Adipose tissue (tissue), 3 donors: ENCODE results near the gene SYCP1. TPM values are rescaled to one million over a fixed set of nuclear protein-coding genes. Genes with fewer than 3 reads are reported as not detected.
"Not testable (repeated sequence)": the region's sequence is repeated elsewhere in the genome, so short reads cannot be mapped to it uniquely, and the experiment has no call there.

Source experiments
- H3K27ac ChIP-seq: one replicate; pipeline ENCODE4 v1.5.1; 2013; ENCODE audit warnings: low read depth, low read length
- WGBS, 3 donors: extraction: QIAGEN DNeasy Blood & Tissue Kit; methylation state at CpG; one replicate each; pipeline ENCODE4 v1.1.7; 2013; 5-methylcytosine and 5-hydroxymethylcytosine counted together
- polyA plus RNA-seq, 3 donors: library from polyadenylated mRNA; stranded (reverse); fragments of 200-250 nt; gene quantifications; one replicate each; pipeline ENCODE4 v1.2.3, GENCODE V29; 2013
- donor health status: healthy with polysubstance abuse.
- donor health status: Bipolar disorder and iron deficiency.
- donor health status: healthy.

Gene SYCP1
- polyA plus RNA-seq, result under 1 TPM in 1 of 3 donors, not detected in 2; 0.21 TPM

GRCh38 chr1:114854693-114855320 is at the start of gene SYCP1:
Gene SYCP1 (plus strand): TSS chr1:114854863. CDS start chr1:114855465, 602 bp downstream.
- 22 to 28% (median 27%) methylated on average over 40 of the region's 40 CpGs for WGBS, 3 donors

GRCh38 chr1:114819869-114820268 is 34.8 kb upstream of the SYCP1 start:
- WGBS, 3 donors, result 65 to 83% (median 70%) methylated on average over 3 of the region's 3 CpGs
- H3K27ac ChIP-seq, result no peak overlapping the region

More at GRCh38 chr1:114854693-114855320, at the start of gene SYCP1:
- no peak within 1 kb of the TSS for H3K27ac ChIP-seq

DNA sequence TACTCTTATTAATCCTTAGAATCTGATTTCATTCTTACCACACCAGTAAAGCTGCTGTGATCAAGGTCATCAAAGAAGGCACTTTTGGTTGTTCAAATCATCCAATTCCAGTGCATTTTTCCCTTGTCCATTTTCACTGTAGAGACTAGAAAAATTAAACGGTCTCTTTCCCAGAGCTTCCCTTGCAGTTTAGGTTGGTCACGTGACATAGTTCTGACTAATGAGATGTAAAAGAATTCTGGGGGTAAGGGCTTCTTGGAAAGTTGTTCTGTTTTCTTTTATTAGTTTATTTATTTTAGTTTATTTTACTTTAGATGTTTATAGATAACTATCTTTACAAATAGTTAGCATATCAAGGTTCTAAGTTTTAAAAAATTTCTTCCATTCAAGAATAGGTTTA is 34.3 kb upstream of the SYCP1 start:
- 85 to 91% (median 90%) methylated on average over 2 of the region's 2 CpGs for WGBS, 3 donors
- no peak overlapping the region for H3K27ac ChIP-seq

DNA sequence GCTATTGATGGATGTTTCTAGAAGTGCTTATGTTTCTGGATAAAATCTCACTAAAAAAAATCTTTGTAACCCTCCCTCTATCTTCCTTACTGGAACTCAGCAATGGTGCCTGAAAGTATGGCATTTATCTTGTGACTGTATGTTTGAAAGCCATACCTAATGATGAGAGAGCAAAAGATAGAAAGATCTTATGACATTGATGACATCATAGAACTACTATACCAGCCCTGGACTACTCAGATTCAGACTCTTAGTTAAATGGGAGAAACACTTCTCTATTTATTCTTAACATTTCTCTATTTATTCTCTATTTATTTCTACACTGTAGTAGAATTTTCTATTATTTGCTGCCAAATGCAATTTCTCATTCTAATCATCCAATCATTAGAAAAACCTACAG is 32.7 kb upstream of the SYCP1 start:
- H3K27ac ChIP-seq, result no peak overlapping the region

DNA sequence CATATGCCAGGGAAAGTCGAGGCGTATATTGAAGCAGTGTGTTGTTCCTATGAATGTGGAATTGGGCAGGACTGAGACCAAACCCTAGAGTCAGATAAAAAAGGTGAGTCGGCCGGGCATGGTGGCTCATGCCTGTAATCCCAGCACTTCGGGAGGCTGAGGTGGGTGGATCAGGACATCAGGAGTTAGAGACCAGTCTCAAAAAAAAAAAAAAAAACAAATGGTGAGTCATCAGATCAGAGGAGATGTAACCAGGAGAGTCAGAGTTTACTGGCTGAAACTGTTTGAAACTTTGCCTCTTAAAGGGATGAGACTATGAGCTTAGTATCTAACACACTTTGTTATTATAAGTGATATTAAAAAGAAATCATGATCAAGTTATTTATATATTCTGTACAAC is 26.4 kb upstream of the SYCP1 start:
- 73 to 86% (median 84%) methylated on average over 5 of the region's 5 CpGs for WGBS, 3 donors
- no peak overlapping the region for H3K27ac ChIP-seq

DNA sequence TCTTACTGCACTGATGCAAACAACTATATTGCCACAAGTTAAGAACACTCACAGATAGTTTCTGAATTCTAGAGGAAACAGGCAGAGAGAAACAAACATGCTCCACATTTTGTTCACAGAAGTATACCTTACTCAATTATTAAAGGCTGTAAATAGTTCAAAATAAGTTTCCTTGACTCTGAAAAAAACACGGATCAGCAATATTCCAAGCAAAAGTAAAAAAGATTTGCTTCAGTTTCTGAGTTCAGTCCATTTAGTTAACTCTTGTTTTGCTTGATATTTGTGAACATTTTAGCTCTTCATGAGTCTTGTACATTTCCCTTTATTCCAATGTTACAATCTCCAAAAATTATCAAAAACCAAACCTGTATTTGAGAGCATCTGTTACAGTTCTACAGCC is 24.6 kb upstream of the SYCP1 start:
- WGBS, 3 donors, result 45 to 74% (median 58%) methylated on average over 1 of the region's 1 CpG
- H3K27ac ChIP-seq, result not testable (repeated sequence)

GRCh38 chr1:114831276-114831994 is 23.2 kb upstream of the SYCP1 start:
- H3K27ac ChIP-seq, result no peak overlapping the region
- 78 to 82% (median 79%) methylated on average over 5 of the region's 5 CpGs for whole genome bisulfite sequencing, 3 donors

DNA sequence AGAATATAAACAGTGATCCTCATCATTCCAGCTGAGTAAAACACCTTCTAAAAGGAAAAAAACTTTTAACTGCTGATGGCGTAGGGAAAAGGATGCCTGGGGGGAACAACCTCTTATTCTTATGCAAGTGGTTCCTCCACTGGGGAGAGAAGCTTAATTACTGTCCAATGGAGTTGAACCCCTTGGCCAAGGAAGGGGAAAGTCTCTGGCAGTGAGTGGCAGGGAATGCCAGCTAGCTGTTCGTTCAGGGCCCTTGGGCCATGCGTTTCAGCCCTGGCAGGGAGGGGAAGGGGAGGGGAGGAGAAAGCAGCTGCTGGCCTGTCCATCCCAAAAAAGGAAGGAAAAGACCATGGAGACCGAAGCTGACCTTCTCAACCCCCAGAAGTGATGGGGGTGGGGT is 22.6 kb upstream of the SYCP1 start:
- H3K27ac ChIP-seq, result no peak overlapping the region
- 81 to 83% (median 82%) methylated on average over 4 of the region's 4 CpGs for WGBS, 3 donors

GRCh38 chr1:114833421-114833820 is 21.2 kb upstream of the SYCP1 start:
- H3K27ac ChIP-seq, result no peak overlapping the region
- WGBS, 3 donors, result 77 to 86% (median 78%) methylated on average over 4 of the region's 4 CpGs

DNA sequence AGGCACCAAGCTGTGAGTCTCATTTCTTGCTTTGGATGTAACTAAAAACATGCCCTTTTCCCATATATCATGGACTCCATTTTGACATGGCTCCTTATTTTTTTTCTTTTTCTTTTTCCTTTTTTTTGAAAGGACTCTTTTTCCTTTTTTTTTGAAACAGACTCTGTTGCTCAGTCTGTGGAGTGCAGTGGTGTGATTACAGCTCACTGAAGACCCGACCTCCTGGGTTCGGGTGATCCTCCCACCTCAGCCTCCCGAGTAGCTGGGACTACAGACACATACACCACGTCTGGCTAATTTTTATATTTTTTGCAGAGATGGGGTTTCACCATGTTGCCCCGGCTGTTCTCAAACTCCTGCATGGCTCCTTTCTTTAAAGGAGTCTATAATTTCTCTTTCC is 10.4 kb upstream of the SYCP1 start:
- no peak overlapping the region for H3K27ac ChIP-seq
- WGBS, 3 donors, result 72 to 85% (median 83%) methylated on average over 5 of the region's 5 CpGs

DNA sequence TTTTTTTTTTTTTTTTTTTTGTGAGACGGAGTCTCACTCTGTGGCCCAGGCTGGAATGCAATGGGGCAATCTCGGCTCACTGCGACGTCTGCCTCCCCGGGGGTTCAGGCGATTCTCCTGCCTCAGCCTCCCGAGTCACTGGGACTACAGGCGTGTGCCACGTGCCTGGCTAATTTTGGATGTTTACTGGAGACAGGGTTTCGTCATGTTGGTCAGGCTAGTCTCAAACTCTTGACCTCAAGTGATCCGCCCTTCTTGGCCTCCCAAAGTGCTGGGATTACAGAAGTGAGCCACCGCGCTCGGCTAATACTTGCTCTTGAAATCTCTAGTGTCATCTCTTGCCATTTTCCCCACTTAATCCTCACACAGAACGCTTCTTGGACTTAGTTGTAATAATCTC is 1.1 kb upstream of the SYCP1 start:
- WGBS, 3 donors, result 83 to 88% (median 87%) methylated on average over 15 of the region's 15 CpGs
- H3K27ac ChIP-seq, result no peak overlapping the region

DNA sequence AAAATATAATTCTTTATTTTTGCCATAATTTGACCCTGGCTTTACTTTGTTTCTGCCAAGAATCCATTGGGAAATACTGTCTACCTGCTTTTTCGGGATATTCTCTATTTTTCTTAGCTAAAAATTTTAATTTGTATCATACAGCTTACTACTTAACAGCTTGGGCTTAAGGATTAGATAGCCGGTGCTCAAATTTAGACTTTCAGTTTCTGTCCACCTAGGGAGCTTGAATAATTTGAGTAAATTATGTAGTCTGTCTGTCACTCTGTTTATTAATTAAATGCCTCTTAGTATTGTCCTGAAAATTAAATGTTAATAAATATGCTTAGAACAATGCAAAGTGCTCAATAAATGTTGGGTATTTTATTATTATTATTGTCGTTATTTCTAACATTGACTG is 6.7 kb downstream of the SYCP1 start:
- H3K27ac ChIP-seq, result no peak overlapping the region
- WGBS, 3 donors, result 61 to 72% (median 69%) methylated on average over 3 of the region's 3 CpGs

DNA sequence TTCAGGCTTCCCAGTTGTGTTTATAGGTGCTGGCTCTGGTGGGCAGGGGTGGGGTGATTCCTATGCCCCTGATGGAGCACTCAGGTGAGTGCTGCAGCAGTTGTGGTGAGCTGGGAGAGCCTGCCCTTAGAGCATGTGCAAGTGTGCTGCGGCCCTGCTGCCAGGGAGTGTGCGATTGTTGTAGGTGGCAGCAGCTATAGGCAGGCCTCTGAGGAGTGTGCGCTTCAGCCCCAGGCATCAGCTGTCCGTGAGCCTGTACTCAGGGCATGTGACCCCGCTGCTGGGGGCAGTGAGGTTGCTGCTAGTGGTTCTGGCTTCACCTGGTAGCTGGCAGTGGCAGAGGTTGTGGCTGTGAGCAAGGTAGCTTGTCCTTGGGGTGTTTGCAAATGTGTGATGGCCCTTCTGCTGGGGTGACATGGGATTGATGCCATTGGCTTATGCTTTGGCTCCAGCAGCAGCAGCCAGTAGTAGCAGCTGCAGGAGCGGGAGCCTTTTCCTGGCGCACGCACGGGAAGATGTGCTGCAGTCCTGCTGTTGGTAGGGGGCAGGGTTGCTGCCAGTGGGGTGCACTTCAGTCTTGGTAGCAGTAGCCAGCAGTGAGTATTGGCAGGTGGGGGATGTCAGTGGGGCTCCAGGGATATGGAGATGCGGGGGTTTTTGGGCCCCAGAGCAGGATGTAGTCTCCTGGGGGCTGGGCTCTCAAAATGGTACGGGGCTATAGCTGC is 37.7 kb downstream of the SYCP1 start:
- whole genome bisulfite sequencing, 3 donors, result 70 to 80% (median 76%) methylated on average over 11 of the region's 11 CpGs
- no peak overlapping the region for H3K27ac ChIP-seq

- WGBS, 3 donors, result 56 to 71% (median 67%) methylated on average over 3 of the region's 3 CpGs
- H3K27ac ChIP-seq, result no peak overlapping the region
Measured at GRCh38 chr1:114896795-114897194, 42.1 kb downstream of the SYCP1 start.

DNA sequence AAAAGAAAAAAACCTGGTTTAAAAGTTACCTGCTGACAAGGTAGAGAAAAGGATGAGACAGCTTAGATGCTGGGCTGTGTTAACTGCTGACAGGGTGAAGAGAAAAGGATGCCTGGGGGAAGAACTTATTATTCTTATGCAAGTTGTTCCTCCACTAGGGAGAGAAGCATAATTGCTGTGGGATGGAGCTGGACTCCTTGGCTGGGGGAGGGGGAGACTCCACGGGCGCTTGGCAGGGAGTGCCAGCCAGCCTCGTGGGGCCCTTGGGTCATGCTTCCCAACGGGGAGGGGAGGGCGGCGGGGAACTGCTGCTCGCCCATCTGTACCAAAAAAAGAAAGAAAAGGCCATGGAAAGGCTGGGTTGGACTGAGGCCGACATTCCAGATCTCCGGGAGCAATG is 47.2 kb downstream of the SYCP1 start:
- H3K27ac ChIP-seq, result no peak overlapping the region
- 32 to 58% (median 46%) methylated on average over 9 of the region's 9 CpGs for WGBS, 3 donors

DNA sequence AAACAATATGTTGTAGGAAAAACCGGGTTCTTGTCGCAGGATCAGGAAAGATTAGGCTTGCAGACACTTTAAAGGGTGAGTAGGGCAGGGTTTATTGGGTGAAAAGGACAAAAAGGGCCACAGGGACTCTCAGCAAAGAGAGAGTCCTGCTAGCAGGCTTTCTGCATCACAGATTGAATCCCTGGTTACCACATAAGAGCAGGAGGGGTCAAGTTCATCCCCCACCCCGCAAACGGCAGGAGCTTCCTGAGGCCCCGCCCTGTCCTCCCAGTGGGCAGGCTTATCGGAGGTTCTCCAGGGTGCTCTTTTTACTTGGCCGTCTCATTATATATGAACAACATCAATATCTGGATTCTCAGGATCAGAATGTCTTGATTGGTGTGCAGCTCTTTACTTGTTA is 47.7 kb downstream of the SYCP1 start:
- no peak overlapping the region for H3K27ac ChIP-seq
- WGBS, 3 donors, result 34 to 56% (median 37%) methylated on average over 7 of the region's 7 CpGs

- no peak overlapping the region for H3K27ac ChIP-seq
- WGBS, 3 donors, result 74 to 81% (median 81%) methylated on average over 1 of the region's 1 CpG
Measured at GRCh38 chr1:114903480-114903879, 48.8 kb downstream of the SYCP1 start.

- not testable (repeated sequence) for H3K27ac ChIP-seq
- WGBS, 3 donors, result 59 to 77% (median 70%) methylated on average over 4 of the region's 4 CpGs
Measured at GRCh38 chr1:114915720-114916119, 61.1 kb downstream of the SYCP1 start.

- H3K27ac ChIP-seq, result no peak overlapping the region
Measured at GRCh38 chr1:114926607-114927006, 71.9 kb downstream of the SYCP1 start.

DNA sequence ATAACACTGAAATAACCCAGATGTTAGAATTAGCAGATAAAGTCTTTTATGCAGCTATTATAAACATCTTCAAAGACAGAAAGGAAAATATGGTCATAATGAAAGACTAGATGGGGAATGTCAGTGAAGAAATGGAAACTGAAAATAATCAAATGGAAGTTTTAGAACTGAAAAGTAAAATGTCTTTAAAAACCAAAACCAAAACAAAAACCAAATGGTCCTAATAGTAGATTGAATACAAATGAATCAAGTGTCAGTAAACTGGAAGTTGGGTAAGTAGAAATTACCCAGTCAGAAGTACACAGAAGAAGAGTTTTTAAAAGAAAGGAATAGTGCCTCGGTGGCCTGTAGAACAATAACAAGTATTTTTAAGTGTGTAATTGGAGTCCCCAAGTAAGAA is 72.7 kb downstream of the SYCP1 start:
- WGBS, 3 donors, result 68 to 97% (median 81%) methylated on average over 1 of the region's 1 CpG
- no peak overlapping the region for H3K27ac ChIP-seq
